ENCODE data around the gene NMNAT2. TPM values are rescaled to one million over a fixed set of nuclear protein-coding genes. Genes with fewer than 3 reads are reported as not detected.

The NMNAT2 gene
- total RNA-seq, 1 donor from 2014 or later, result 0.50 TPM

DNA sequence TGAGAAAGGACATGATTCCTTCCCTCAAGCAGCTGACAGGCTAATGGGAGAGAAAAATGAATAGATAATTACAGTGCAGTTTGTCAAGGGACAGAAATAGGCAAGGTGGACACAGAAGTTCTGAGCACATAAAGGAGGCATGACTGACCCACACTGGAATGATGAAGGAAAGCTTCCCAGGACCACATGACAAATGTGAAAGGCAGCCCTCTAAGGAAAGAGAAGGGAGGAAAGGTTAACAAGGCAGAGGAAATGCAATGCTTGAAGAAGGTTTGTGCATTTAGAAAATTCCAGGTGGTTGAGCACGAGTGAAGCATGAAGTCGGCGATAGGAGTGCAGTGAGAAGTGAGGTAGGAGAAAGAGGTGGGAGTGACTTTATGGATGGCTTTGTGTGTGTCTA, 194.7 kb downstream of the NMNAT2 start:
- H3K27me3 Mint-ChIP-seq (ENCODE audit: low read depth, unreplicated experiment), result no peaks in the 10 kb centered on the region
- peak; percentile 19 for DNase-seq (ENCODE audit: low read depth)
- H3K36me3 Mint-ChIP-seq (ENCODE audit: low read depth, unreplicated experiment), result peaks cover 2% of the 10 kb centered on the region
- no peak overlapping the region for H3K4me2 ChIP-seq (ENCODE audit: low read length)
- H3K4me3 ChIP-seq (ENCODE audit: insufficient read depth, low read depth, low read length), result no peak overlapping the region
- H3K36me3 ChIP-seq (ENCODE audit: insufficient read depth, low read length), result no peaks in the 10 kb centered on the region
- H4K20me1 ChIP-seq (ENCODE audit: insufficient read depth, low read length), result no peaks in the 10 kb centered on the region
- H3K4me1 ChIP-seq (ENCODE audit: insufficient read depth, low read length), result no peaks in the 10 kb centered on the region
- no peak overlapping the region for H2AFZ ChIP-seq (ENCODE audit: low read depth, low read length)
- H3K79me2 ChIP-seq (ENCODE audit: insufficient read depth, low read length), result no peaks in the 10 kb centered on the region
- no peak for TF ChIP-seq EZH2 (IDR thresholded peaks at IDR 0.05; ENCODE audit: insufficient read depth, low read length)
- H3K27ac ChIP-seq (ENCODE audit: low read depth, low read length), result no peak overlapping the region
- H3K27ac Mint-ChIP-seq (ENCODE audit: unreplicated experiment), result no peak overlapping the region
- peaks cover 6% of the 10 kb centered on the region for H3K4me1 Mint-ChIP-seq (ENCODE audit: low read depth, unreplicated experiment)
- no peaks in the 10 kb centered on the region for H3K27me3 ChIP-seq (ENCODE audit: insufficient read depth, low read length)
- H3K9me3 Mint-ChIP-seq (ENCODE audit: unreplicated experiment), result no peaks in the 10 kb centered on the region
- no peak for FAIRE-seq
- H3K4me3 Mint-ChIP-seq (ENCODE audit: unreplicated experiment), result no peak overlapping the region
- no peaks in the 10 kb centered on the region for H3K9me3 ChIP-seq (ENCODE audit: insufficient read depth, low read depth, low read length)
- H3K9ac ChIP-seq (ENCODE audit: low read length), result no peak overlapping the region

GRCh38 chr1:183222909-183223308, 195.3 kb downstream of the NMNAT2 start:
- no peak overlapping the region for H3K27ac ChIP-seq (ENCODE audit: low read depth, low read length)
- H3K27ac Mint-ChIP-seq (ENCODE audit: unreplicated experiment), result no peak overlapping the region
- no peak for FAIRE-seq
- H4K20me1 ChIP-seq (ENCODE audit: insufficient read depth, low read length), result no peaks in the 10 kb centered on the region
- no peaks in the 10 kb centered on the region for H3K9me3 Mint-ChIP-seq (ENCODE audit: unreplicated experiment)
- H3K9me3 ChIP-seq (ENCODE audit: insufficient read depth, low read depth, low read length), result no peaks in the 10 kb centered on the region
- peaks cover 2% of the 10 kb centered on the region for H3K36me3 Mint-ChIP-seq (ENCODE audit: low read depth, unreplicated experiment)
- no peak overlapping the region for H2AFZ ChIP-seq (ENCODE audit: low read depth, low read length)
- H3K4me3 Mint-ChIP-seq (ENCODE audit: unreplicated experiment), result no peak overlapping the region
- H3K4me3 ChIP-seq (ENCODE audit: insufficient read depth, low read depth, low read length), result no peak overlapping the region
- no peaks in the 10 kb centered on the region for H3K27me3 ChIP-seq (ENCODE audit: insufficient read depth, low read length)
- no peaks in the 10 kb centered on the region for H3K27me3 Mint-ChIP-seq (ENCODE audit: low read depth, unreplicated experiment)
- H3K4me1 Mint-ChIP-seq (ENCODE audit: low read depth, unreplicated experiment), result peaks cover 6% of the 10 kb centered on the region
- H3K9ac ChIP-seq (ENCODE audit: low read length), result no peak overlapping the region
- H3K4me2 ChIP-seq (ENCODE audit: low read length), result no peak overlapping the region
- H3K36me3 ChIP-seq (ENCODE audit: insufficient read depth, low read length), result no peaks in the 10 kb centered on the region
- no peak for DNase-seq (ENCODE audit: low read depth)
- no peak for TF ChIP-seq EZH2 (IDR thresholded peaks at IDR 0.05; ENCODE audit: insufficient read depth, low read length)
- TF ChIP-seq, protein P1, sequence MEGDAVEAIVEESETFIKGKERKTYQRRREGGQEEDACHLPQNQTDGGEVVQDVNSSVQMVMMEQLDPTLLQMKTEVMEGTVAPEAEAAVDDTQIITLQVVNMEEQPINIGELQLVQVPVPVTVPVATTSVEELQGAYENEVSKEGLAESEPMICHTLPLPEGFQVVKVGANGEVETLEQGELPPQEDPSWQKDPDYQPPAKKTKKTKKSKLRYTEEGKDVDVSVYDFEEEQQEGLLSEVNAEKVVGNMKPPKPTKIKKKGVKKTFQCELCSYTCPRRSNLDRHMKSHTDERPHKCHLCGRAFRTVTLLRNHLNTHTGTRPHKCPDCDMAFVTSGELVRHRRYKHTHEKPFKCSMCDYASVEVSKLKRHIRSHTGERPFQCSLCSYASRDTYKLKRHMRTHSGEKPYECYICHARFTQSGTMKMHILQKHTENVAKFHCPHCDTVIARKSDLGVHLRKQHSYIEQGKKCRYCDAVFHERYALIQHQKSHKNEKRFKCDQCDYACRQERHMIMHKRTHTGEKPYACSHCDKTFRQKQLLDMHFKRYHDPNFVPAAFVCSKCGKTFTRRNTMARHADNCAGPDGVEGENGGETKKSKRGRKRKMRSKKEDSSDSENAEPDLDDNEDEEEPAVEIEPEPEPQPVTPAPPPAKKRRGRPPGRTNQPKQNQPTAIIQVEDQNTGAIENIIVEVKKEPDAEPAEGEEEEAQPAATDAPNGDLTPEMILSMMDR (IDR thresholded peaks at IDR 0.05; ENCODE audit: insufficient read depth, low read depth, low read length), result no peak
- no peaks in the 10 kb centered on the region for H3K79me2 ChIP-seq (ENCODE audit: insufficient read depth, low read length)
- H3K4me1 ChIP-seq (ENCODE audit: insufficient read depth, low read length), result no peaks in the 10 kb centered on the region

DNA sequence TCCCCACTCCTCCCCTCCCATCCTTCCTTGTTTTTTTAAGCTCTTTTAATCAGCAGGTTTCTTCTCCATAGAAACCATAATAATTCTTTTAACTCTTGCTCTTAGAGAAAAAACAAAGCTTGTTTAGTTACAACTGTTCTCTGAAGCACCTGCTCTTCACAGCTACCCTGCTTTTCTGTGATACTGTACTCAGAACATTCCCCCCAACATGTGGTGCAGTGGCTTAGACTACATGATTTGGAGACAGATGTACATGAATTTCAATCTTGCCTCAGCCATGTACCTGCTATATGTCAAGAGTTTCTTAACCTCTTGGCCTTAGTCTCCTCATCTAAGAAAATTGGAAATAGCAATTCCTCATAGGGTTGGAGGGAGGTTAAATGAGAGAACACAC, 198.6 kb downstream of the NMNAT2 start:
- no peaks in the 10 kb centered on the region for H3K9me3 ChIP-seq (ENCODE audit: insufficient read depth, low read depth, low read length)
- TF ChIP-seq EZH2 (IDR thresholded peaks at IDR 0.05; ENCODE audit: insufficient read depth, low read length), result no peak
- TF ChIP-seq, protein P1 (IDR thresholded peaks at IDR 0.05; ENCODE audit: insufficient read depth, low read depth, low read length), result no peak
- no peak overlapping the region for H3K27ac Mint-ChIP-seq (ENCODE audit: unreplicated experiment)

More for the DNA sequence above, 198.6 kb downstream of the NMNAT2 start:
- no peak overlapping the region for H3K4me2 ChIP-seq (ENCODE audit: low read length)
- no peak overlapping the region for H3K4me3 Mint-ChIP-seq (ENCODE audit: unreplicated experiment)
- H3K9me3 Mint-ChIP-seq (ENCODE audit: unreplicated experiment), result no peaks in the 10 kb centered on the region
- H3K4me1 ChIP-seq (ENCODE audit: insufficient read depth, low read length), result no peaks in the 10 kb centered on the region
- H3K27ac ChIP-seq (ENCODE audit: low read depth, low read length), result no peak overlapping the region
- DNase-seq (ENCODE audit: low read depth) (no peak), FAIRE-seq (no peak)
- H3K27me3 ChIP-seq (ENCODE audit: insufficient read depth, low read length), result no peaks in the 10 kb centered on the region
- H3K27me3 Mint-ChIP-seq (ENCODE audit: low read depth, unreplicated experiment), result peaks cover 7% of the 10 kb centered on the region
- no peak overlapping the region for H3K4me3 ChIP-seq (ENCODE audit: insufficient read depth, low read depth, low read length)
- H3K79me2 ChIP-seq (ENCODE audit: insufficient read depth, low read length), result no peaks in the 10 kb centered on the region
- no peaks in the 10 kb centered on the region for H3K4me1 Mint-ChIP-seq (ENCODE audit: low read depth, unreplicated experiment)
- H3K9ac ChIP-seq (ENCODE audit: low read length), result no peak overlapping the region
- no peaks in the 10 kb centered on the region for H4K20me1 ChIP-seq (ENCODE audit: insufficient read depth, low read length)
- H3K36me3 Mint-ChIP-seq (ENCODE audit: low read depth, unreplicated experiment), result no peaks in the 10 kb centered on the region
- no peak overlapping the region for H2AFZ ChIP-seq (ENCODE audit: low read depth, low read length)
- no peaks in the 10 kb centered on the region for H3K36me3 ChIP-seq (ENCODE audit: insufficient read depth, low read length)
